Skeletal muscle tissue (tissue), 4 donors: ENCODE measurements around the gene CTNNA2. TPM values are rescaled to one million over a fixed set of nuclear protein-coding genes. Genes with fewer than 3 reads are reported as not detected.

Source experiments
- H3K27ac ChIP-seq: one replicate; pipeline ENCODE4 v1.7.0; 2013; ENCODE audit warnings: mild to moderate bottlenecking, low read depth, low read length, inconsistent platforms
- H3K27me3 ChIP-seq, 3 donors: one replicate each; pipeline ENCODE4 v1.7.0; 2013; ENCODE audit warnings: low read length in 3 of 3; ENCODE audit not compliant: control insufficient read depth in 3 of 3, insufficient read depth in 3 of 3
- H3K36me3 ChIP-seq, 3 donors: one replicate each; pipeline ENCODE4 v1.7.0; 2013; ENCODE audit warnings: low read length in 3 of 3; ENCODE audit not compliant: control insufficient read depth in 3 of 3, insufficient read depth in 3 of 3
- H3K4me1 ChIP-seq, 3 donors: one replicate each; pipeline ENCODE4 v1.7.0; 2013; ENCODE audit warnings: low read length in 3 of 3, mild to moderate bottlenecking in 3 of 3; ENCODE audit not compliant: control insufficient read depth in 3 of 3, insufficient read depth in 3 of 3
- H3K4me3 ChIP-seq, 3 donors: one replicate each; pipeline ENCODE4 v1.7.0; 2013; ENCODE audit warnings: low read length in 3 of 3
- H3K9ac ChIP-seq, 3 donors: one replicate each; pipeline ENCODE4 v1.7.0; 2013; ENCODE audit warnings: low read length in 3 of 3, mild to moderate bottlenecking in 3 of 3, moderate library complexity in 2 of 3, low read depth in 1 of 3
- H3K9me3 ChIP-seq, 3 donors: one replicate each; pipeline ENCODE4 v1.7.0; 2013; ENCODE audit warnings: low read length in 3 of 3; ENCODE audit not compliant: control insufficient read depth in 3 of 3
- total RNA-seq: library from RNA; depleted of rRNA; stranded (reverse); fragments of >200 nt; gene quantifications from one replicate; pipeline ENCODE4 v1.2.3, GENCODE V29; 2014
- donor health status: Osteomylitis.

The CTNNA2 gene
- total RNA-seq, 1 donor from 2014 or later = 1.0 TPM

DNA sequence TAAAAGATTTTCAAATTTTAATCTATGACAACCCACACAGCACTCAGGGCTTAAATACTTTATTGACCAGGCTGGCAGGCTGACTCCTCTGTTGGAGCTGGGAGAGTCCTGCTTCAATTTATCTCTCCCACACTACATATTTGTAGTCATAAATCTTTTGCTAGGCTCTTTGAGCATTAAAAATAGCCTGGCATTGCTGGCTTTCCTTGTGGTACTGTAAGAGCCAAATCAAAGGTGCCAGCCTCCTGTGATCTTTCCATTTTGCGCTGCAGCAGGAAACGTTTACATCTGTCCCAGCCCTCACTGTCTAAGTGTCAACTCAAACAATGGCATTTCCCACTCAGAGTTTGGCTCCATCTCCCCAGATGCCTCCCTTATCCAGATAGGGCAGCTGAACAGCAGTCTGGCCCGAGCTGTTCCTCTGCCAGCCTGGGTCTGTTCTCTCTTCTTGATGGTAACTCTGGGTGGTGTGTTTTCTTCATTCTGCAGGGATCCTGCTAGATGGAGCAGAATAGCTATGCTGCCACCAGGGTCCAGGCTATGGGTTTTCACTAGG, 729.6 kb downstream of the CTNNA2 start:
- peaks cover 3 to 19% (median 8%) of the 10 kb centered on the region in 3 donors for H3K4me1 ChIP-seq
- H3K27ac ChIP-seq = peak overlapping the region; percentile 64
- no peaks in the 10 kb centered on the region for H3K36me3 ChIP-seq
- H3K4me3 ChIP-seq = peak overlapping the region in 1 of 3 donors; percentile 21
- H3K9ac ChIP-seq = peak overlapping the region in 1 of 3 donors; percentile 2
- no peaks in the 10 kb centered on the region for H3K27me3 ChIP-seq
- no peaks in the 10 kb centered on the region for H3K9me3 ChIP-seq

DNA sequence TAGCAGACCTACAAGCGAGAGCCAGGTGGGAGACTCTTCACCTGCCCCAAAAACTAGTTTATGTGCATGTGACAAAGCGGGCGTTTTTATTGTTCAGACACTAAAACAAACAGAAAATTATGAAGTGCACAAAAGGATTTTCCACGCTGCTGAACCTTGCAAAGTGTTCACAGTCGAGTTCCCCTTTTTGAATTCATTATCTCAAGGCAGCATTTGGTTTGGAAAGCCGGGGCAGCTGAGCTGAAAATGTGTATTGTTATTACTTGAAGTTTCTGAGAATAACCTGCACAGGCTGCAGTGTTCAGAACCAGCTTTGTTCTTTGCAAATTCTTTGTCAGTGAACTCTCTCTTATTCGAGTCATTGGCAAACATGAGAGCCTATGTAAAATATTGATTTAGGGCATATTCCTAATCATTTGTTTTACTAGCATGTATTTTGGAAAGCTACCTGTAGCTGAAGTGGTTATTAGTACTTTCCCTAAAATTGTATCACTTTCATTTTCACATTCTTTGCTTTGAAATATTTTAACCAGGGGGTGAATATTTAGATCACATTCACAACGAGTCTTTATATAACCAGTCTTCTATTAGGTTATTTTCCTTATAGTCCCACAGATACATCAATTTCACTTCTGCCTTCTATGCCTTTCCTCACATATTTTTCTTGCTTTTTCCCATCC, 732.2 kb downstream of the CTNNA2 start:
- Histone ChIP-seq H3K9ac (no peak overlapping the region), H3K27me3 (no peaks in the 10 kb centered on the region)

DNA sequence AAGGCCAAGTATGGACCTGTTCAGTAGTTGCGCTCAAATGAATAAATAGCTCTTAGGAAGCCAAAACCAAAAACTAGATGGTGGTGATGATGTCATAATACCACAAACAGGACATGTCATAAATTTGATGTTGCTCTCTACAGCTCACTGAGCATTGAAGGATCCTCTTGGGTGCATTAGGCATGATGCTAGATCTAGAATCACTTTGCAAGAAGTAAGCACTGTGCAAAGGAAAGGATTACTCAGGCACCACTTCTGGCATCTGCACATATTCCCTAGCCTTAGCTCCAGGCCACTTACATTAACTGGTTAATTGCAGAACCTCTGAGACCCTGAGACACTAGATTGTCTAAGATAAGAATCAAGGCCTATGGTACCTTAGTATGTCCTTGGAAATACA, 733.7 kb downstream of the CTNNA2 start:
- Histone ChIP-seq H3K27me3 (no peaks in the 10 kb centered on the region), H3K9me3 (no peaks in the 10 kb centered on the region), H3K36me3 (no peaks in the 10 kb centered on the region), H3K4me1 (peaks cover 3 to 14% (median 8%) of the 10 kb centered on the region in 3 donors), H3K27ac (no peak overlapping the region), H3K9ac (no peak overlapping the region), H3K4me3 (no peak overlapping the region)

More for the DNA sequence above, 732.2 kb downstream of the CTNNA2 start:
- Histone ChIP-seq H3K27ac (no peak overlapping the region), H3K36me3 (no peaks in the 10 kb centered on the region), H3K4me1 (peaks cover 3 to 19% (median 8%) of the 10 kb centered on the region in 3 donors), H3K4me3 (no peak overlapping the region), H3K9me3 (no peaks in the 10 kb centered on the region)

DNA sequence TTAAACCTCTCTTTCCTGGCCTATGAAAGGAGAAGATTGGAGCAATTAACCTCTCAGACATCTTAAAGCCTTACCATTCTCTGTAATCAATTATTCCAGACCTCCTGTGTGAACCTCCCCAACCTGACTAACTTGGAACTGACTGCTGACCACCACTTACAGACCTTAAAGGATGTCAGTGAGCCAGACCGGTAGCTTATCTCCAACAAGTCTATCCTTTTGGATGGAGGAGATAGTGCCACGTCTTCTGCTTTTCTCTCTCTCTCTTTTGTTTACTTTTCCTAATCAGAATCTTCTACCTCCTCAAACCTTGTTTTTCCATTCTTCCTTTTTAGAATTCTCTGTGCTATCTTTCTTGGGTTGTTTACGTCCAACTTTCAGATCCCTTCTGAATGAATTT, 734.5 kb downstream of the CTNNA2 start:
- Histone ChIP-seq H3K27ac (no peak overlapping the region), H3K4me1 (peaks cover 3 to 6% (median 5%) of the 10 kb centered on the region in 3 donors), H3K36me3 (no peaks in the 10 kb centered on the region), H3K9ac (no peak overlapping the region), H3K4me3 (no peak overlapping the region), H3K9me3 (no peaks in the 10 kb centered on the region), H3K27me3 (no peaks in the 10 kb centered on the region)

DNA sequence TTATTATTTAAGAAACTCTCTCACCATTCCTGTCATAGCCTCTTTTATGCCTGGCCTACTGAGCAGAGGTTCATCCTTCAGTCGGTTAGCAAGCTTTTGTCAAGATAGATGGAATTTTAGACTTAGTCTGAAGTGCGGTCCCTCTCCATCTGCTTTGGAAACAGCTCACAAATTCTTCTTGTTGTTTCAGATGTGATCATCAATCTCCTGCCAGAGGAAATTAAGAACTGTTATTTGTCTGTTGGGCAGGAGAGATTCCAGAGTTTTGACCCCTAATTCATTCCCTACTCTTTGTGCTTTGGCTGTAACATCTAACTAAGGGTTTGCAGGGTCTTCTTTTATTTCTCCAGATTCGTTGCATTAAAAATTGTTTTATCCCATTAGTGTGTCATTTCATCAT, 735.3 kb downstream of the CTNNA2 start:
- Histone ChIP-seq H3K27me3 (no peaks in the 10 kb centered on the region), H3K27ac (no peak overlapping the region), H3K9ac (no peak overlapping the region), H3K9me3 (no peaks in the 10 kb centered on the region), H3K4me1 (no peaks in the 10 kb centered on the region), H3K36me3 (no peaks in the 10 kb centered on the region), H3K4me3 (no peak overlapping the region)

DNA sequence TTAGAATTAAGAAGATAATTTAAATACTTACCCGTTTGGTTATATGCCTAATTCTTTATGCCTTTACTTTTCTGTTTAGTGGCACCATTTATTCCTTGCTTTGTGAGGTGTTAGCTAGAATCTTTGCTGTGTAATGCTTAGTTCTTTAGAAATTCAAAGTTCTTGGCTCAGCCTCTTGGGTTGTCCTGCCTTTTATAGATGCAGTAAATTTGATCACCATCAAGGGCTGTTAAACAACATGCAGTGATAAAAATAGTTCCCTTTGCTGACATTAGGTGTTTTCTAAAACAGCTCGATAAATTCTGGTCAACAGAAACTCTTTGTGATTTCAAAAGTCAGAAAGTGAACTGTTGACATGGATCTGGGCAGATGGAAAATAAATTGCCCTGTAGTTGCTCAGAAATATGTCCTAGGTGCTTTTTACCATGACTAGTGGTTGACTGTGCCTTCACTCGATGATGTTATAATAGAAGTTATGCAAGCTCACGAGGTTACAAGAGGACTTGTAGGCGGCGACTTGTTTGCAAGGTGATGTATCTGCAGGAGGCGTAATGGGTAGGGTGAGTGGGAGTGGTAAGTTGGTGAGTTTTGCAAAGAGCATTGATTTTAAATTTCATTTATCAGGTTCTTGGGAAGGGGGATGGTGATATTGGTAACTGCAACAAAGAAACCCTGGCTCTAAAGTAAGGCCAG, 739.6 kb downstream of the CTNNA2 start:
- Histone ChIP-seq H3K4me3 (no peak overlapping the region), H3K27ac (peak overlapping the region; percentile 61), H3K27me3 (no peaks in the 10 kb centered on the region), H3K4me1 (no peaks in the 10 kb centered on the region), H3K9me3 (no peaks in the 10 kb centered on the region), H3K9ac (no peak overlapping the region), H3K36me3 (no peaks in the 10 kb centered on the region)

DNA sequence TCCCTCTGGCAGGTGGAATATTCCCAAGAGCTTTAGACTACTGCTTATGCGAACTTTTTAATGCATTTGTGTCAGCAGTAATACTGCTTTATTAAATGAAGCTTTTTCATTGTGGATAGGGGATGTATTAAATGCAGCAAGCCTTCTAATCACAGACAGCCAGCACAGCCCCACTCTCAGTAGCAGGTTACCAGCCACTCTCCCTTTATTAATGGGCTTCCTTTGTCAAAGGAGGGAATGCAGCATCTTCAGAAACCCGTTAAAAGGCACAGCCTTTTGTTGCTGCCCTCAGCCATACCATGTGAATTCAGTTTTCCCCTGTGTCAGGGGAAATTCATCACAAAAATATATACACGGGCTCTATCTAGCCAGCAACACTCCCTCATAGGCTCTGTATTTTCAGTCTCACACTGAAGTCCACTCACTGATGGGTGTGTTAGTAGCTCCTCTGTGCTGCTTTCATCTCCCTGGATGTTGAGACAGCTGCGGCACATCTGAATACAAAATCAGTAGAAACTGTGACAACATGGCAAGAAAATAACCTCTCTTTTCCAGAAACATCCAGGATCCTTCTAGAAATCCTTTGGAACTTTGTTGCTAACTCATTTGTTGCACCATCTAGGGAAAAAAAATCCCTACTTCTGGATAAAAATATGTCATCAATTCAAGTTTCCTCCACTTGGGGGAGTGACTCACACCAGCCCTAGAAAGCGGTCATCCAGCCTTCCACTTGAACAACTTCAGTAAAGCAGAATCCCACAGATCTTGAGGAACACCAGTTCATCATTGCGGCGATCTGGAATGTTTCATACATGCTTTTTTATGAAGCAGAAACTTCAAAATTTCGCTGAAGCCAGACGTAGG, 743.3 kb downstream of the CTNNA2 start:
- H3K9ac ChIP-seq = no peak overlapping the region
- H3K4me1 ChIP-seq = no peaks in the 10 kb centered on the region
- no peaks in the 10 kb centered on the region for H3K36me3 ChIP-seq

DNA sequence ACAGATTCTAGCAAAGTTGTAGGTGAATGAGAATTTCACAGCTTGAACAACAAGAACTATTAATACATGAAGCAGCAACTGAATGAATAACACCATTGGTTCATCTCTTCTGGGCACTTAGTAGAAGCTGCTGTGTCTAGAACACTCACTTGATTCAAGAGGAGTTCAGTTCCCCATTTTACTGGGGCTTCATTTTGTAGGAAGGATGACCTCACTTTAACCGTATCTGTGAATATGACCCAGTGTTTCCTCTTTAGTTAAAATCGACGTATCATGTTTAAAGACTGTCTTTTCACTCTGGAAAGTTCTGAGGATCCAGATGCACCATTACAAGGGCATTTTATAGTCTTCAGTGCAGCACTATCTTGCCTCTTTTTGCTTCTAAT, 743.9 kb downstream of the CTNNA2 start:
- no peak overlapping the region for H3K9ac ChIP-seq
- no peaks in the 10 kb centered on the region for H3K27me3 ChIP-seq
- H3K4me3 ChIP-seq = no peak overlapping the region
- no peaks in the 10 kb centered on the region for H3K4me1 ChIP-seq
- no peak overlapping the region for H3K27ac ChIP-seq
- no peaks in the 10 kb centered on the region for H3K36me3 ChIP-seq
- H3K9me3 ChIP-seq = no peaks in the 10 kb centered on the region

More for the DNA sequence above, 743.3 kb downstream of the CTNNA2 start:
- Histone ChIP-seq H3K27me3 (no peaks in the 10 kb centered on the region), H3K4me3 (no peak overlapping the region), H3K9me3 (no peaks in the 10 kb centered on the region), H3K27ac (no peak overlapping the region)

DNA sequence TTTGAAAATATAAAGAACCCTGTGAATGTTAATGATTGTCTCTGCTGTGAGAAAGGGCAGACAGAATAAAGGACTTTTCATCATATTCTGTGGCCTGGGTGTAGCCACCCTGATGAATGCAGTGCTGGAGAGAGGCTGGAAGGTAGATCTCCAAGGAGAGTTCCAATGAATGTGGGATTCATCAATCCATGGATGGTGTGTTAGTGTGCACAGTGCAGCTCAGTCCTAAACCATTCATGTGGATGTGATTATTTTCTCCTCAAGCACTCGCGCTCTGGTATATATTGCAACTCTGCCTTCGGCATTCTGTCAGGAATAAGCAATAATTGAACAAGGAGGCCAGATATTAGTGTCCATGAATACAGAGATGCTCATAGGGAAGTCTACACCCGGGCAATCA, 744.6 kb downstream of the CTNNA2 start:
- Histone ChIP-seq H3K9me3 (no peaks in the 10 kb centered on the region), H3K9ac (no peak overlapping the region), H3K27me3 (no peaks in the 10 kb centered on the region), H3K4me1 (no peaks in the 10 kb centered on the region), H3K4me3 (no peak overlapping the region), H3K27ac (no peak overlapping the region), H3K36me3 (no peaks in the 10 kb centered on the region)
